HEK293 (cell line): Measurements from ENCODE around the gene RNF224.

Source experiments
- BCL11B ChIP-seq: fragments of 450-650 bp; formaldehyde crosslinking; IDR thresholded peaks from 2 replicates; pipeline ENCODE4 v1.5.1; 2016; ENCODE audit warnings: low read depth, missing biosample characterization, missing genetic modification characterization
- BCL6B ChIP-seq: fragments of 450-650 bp; formaldehyde crosslinking; IDR thresholded peaks from 2 replicates; pipeline ENCODE4 v1.5.1; 2017; ENCODE audit warnings: missing biosample characterization, missing genetic modification characterization
- GLIS2 ChIP-seq: fragments of 450-650 bp; formaldehyde crosslinking; IDR thresholded peaks from 2 replicates; pipeline ENCODE4 v1.5.1; 2016; ENCODE audit warnings: missing biosample characterization, missing genetic modification characterization
- HIC1 ChIP-seq: fragments of 450-650 bp; formaldehyde crosslinking; IDR thresholded peaks from 2 replicates; pipeline ENCODE4 v1.5.1; 2016; ENCODE audit warnings: missing biosample characterization, missing genetic modification characterization
- HOXC10 ChIP-seq: sonication (generic); formaldehyde crosslinking; IDR thresholded peaks from 2 replicates; pipeline ENCODE4 v1.8.1; 2023; ENCODE audit warnings: mild to moderate bottlenecking, missing genetic modification reagents
- KLF16 ChIP-seq: fragments of 450-650 bp; formaldehyde crosslinking; IDR thresholded peaks from 2 replicates; pipeline ENCODE4 v1.5.1; 2017; ENCODE audit warnings: missing biosample characterization, missing genetic modification characterization
- KLF17 ChIP-seq: fragments of 450-650 bp; formaldehyde crosslinking; IDR thresholded peaks from 2 replicates; pipeline ENCODE4 v1.5.1; 2016; ENCODE audit warnings: missing biosample characterization, missing genetic modification characterization
- KLF9 ChIP-seq: fragments of 450-650 bp; formaldehyde crosslinking; IDR thresholded peaks from 2 replicates; pipeline ENCODE4 v1.5.1; 2016; ENCODE audit warnings: missing biosample characterization, missing genetic modification characterization, low read depth
- OVOL3 ChIP-seq: fragments of 450-650 bp; formaldehyde crosslinking; IDR thresholded peaks from 2 replicates; pipeline ENCODE4 v1.5.1; 2016; ENCODE audit warnings: missing biosample characterization, missing genetic modification characterization
- RBAK ChIP-seq: fragments of 450-650 bp; formaldehyde crosslinking; IDR thresholded peaks from 2 replicates; pipeline ENCODE4 v1.5.1; 2016; ENCODE audit warnings: missing biosample characterization, missing genetic modification characterization
- ZBTB11 ChIP-seq: fragments of 450-650 bp; formaldehyde crosslinking; conservative IDR thresholded peaks from 2 replicates; pipeline ENCODE4 v1.5.1; 2016; ENCODE audit warnings: low read depth, missing biosample characterization, missing genetic modification characterization
- ZBTB17 ChIP-seq: fragments of 450-650 bp; formaldehyde crosslinking; IDR thresholded peaks from 2 replicates; pipeline ENCODE4 v1.5.1; 2016; ENCODE audit warnings: missing biosample characterization, missing genetic modification characterization
- ZBTB20 ChIP-seq: fragments of 450-650 bp; formaldehyde crosslinking; IDR thresholded peaks from 2 replicates; pipeline ENCODE4 v1.5.1; 2016; ENCODE audit warnings: missing biosample characterization, missing genetic modification characterization
- ZBTB44 ChIP-seq: fragments of 450-650 bp; IDR thresholded peaks from 2 replicates; pipeline ENCODE4 v1.5.1; 2018; ENCODE audit warnings: missing biosample characterization, mild to moderate bottlenecking, missing genetic modification characterization
- ZEB2 ChIP-seq: fragments of 450-650 bp; formaldehyde crosslinking; IDR thresholded peaks from 2 replicates; pipeline ENCODE4 v1.5.1; 2016; ENCODE audit warnings: missing biosample characterization, missing genetic modification characterization
- ZFP69B ChIP-seq: fragments of 450-650 bp; formaldehyde crosslinking; IDR thresholded peaks from 2 replicates; pipeline ENCODE4 v1.5.1; 2016; ENCODE audit warnings: missing biosample characterization, missing genetic modification characterization
- ZNF112 ChIP-seq: fragments of 450-650 bp; formaldehyde crosslinking; IDR thresholded peaks from 2 replicates; pipeline ENCODE4 v1.5.0; 2017; ENCODE audit warnings: missing biosample characterization, missing genetic modification characterization
- ZNF121 ChIP-seq: fragments of 450-650 bp; formaldehyde crosslinking; IDR thresholded peaks from 2 replicates; pipeline ENCODE4 v1.5.1; 2016; ENCODE audit warnings: missing biosample characterization, missing genetic modification characterization
- ZNF211 ChIP-seq: fragments of 450-650 bp; formaldehyde crosslinking; IDR thresholded peaks from 2 replicates; pipeline ENCODE4 v1.5.1; 2016; ENCODE audit warnings: low read depth, missing biosample characterization, missing genetic modification characterization
- ZNF239 ChIP-seq: fragments of 450-650 bp; formaldehyde crosslinking; IDR thresholded peaks from 2 replicates; pipeline ENCODE4 v1.5.1; 2016; ENCODE audit warnings: missing biosample characterization, missing genetic modification characterization
- ZNF26 ChIP-seq: fragments of 450-650 bp; formaldehyde crosslinking; IDR thresholded peaks from 2 replicates; pipeline ENCODE4 v1.5.1; 2016; ENCODE audit warnings: missing biosample characterization, missing genetic modification characterization
- ZNF302 ChIP-seq: fragments of 450-650 bp; formaldehyde crosslinking; IDR thresholded peaks from 2 replicates; pipeline ENCODE4 v1.5.1; 2016; ENCODE audit warnings: missing biosample characterization, missing genetic modification characterization, low read depth
- ZNF311 ChIP-seq: fragments of 450-650 bp; formaldehyde crosslinking; IDR thresholded peaks from 2 replicates; pipeline ENCODE4 v1.5.1; 2017; ENCODE audit warnings: missing biosample characterization, missing genetic modification characterization, borderline replicate concordance
- ZNF501 ChIP-seq: fragments of 450-650 bp; formaldehyde crosslinking; IDR thresholded peaks from 2 replicates; pipeline ENCODE4 v1.5.1; 2016; ENCODE audit warnings: missing biosample characterization, missing genetic modification characterization
- ZNF654 ChIP-seq: fragments of 450-650 bp; formaldehyde crosslinking; IDR thresholded peaks from 2 replicates; pipeline ENCODE4 v1.5.1; 2016; ENCODE audit warnings: low read depth, missing biosample characterization, missing genetic modification characterization
- ZNF768 ChIP-seq: fragments of 450-650 bp; formaldehyde crosslinking; IDR thresholded peaks from 2 replicates; pipeline ENCODE4 v1.5.1; 2018; ENCODE audit warnings: missing biosample characterization, mild to moderate bottlenecking, missing genetic modification characterization
- ZNF837 ChIP-seq: fragments of 450-650 bp; formaldehyde crosslinking; IDR thresholded peaks from 2 replicates; pipeline ENCODE4 v1.5.1; 2016; ENCODE audit warnings: missing biosample characterization, missing genetic modification characterization
- ZSCAN23 ChIP-seq: fragments of 450-650 bp; formaldehyde crosslinking; IDR thresholded peaks from 2 replicates; pipeline ENCODE4 v1.5.1; 2016; ENCODE audit warnings: missing biosample characterization, missing genetic modification characterization

RNF224 gene

GRCh38 chr9:137188490-137189296, 38.6 kb upstream of the RNF224 start, which contains the start of the genes ANAPC2 and SSNA1 (continued):
- TF ChIP-seq ZNF837 (tag by site-specific recombination) (no peak), ZSCAN23 (tag by site-specific recombination) (no peak), OVOL3 (tag by site-specific recombination) (0 out of 2 replicates have a peak, but pooled peaks have one; percentile 9), ZBTB17 (tag by site-specific recombination) (peak; percentile 84), ZNF239 (tag by site-specific recombination) (no peak), ZNF311 (no peak), ZNF121 (tag by site-specific recombination) (no peak), ZEB2 (tag by site-specific recombination) (peak; percentile 86), BCL6B (tag by site-specific recombination) (no peak), KLF9 (tag by site-specific recombination) (peak; percentile 11; the same call in 1 of the 2 replicates), BCL11B (tag by site-specific recombination) (no peak), RBAK (tag by site-specific recombination) (no peak), HOXC10 (CRISPR knock-in tag) (0 out of 2 replicates have a peak, but pooled peaks have one; percentile 76), ZNF211 (tag by site-specific recombination) (no peak), ZNF501 (tag by site-specific recombination) (peak; percentile 51), ZNF112 (tag by site-specific recombination) (no peak), KLF17 (tag by site-specific recombination) (peak; percentile 93), ZNF768 (tag by site-specific recombination) (no peak), HIC1 (tag by site-specific recombination) (no peak), ZBTB44 (tag by site-specific recombination) (peak; percentile 23; the same call in 1 of the 2 replicates), GLIS2 (tag by site-specific recombination) (peak; percentile 82), ZNF302 (no peak), KLF16 (tag by site-specific recombination) (peak; percentile 79; the same call in 1 of the 2 replicates), ZFP69B (tag by site-specific recombination) (peak; percentile 95), ZNF654 (tag by site-specific recombination) (no peak), ZBTB11 (tag by site-specific recombination) (no peak), ZNF26 (tag by site-specific recombination) (no peak), ZBTB20 (tag by site-specific recombination) (peak; percentile 94)
